H1 (cell line): Measurements from ENCODE around the gene FAM83F. TPM values are rescaled to one million over a fixed set of nuclear protein-coding genes. Genes with fewer than 3 reads are reported as not detected.

Experiments used
- CTCF ChIA-PET: fragments of 300-600 bp; sonication (Branson Sonifier 250); formaldehyde crosslinking; loops from one replicate; lab custom pipeline; 2021; ENCODE audit not compliant: partially characterized antibody; lab: Charles Lee
- POLR2A ChIA-PET: fragments of 300-600 bp; sonication (Branson Sonifier 250); formaldehyde crosslinking; loops from one replicate; lab custom pipeline; 2021; ENCODE audit warnings: inconsistent platforms; ENCODE audit not compliant: partially characterized antibody; lab: Charles Lee
- DNase-seq, 2 experiments: peaks; one replicate each; pipeline versions ENCODE4 v3.0.0 to v3.0.0-alpha.2; 2010 to 2022; ENCODE audit warnings: low spot score in 2 of 2, low read depth in 1 of 2, mixed read lengths in 1 of 2
- FAIRE-seq: peaks from 2 replicates; lab custom pipeline; 2011; peaks lifted over from hg19 to GRCh38; lab: Jason Lieb, UNC
- H2AFZ ChIP-seq: 2 replicates; pipeline ENCODE4 v1.8.1; 2012; ENCODE audit warnings: low read length, inconsistent platforms
- H2AK5ac ChIP-seq: 2 replicates; pipeline ENCODE4 v1.6.1; 2013; ENCODE audit warnings: low read depth, low read length
- H2BK120ac ChIP-seq: replicated peaks from 2 replicates; pipeline ENCODE3; 2013; ENCODE audit warnings: low read depth, low read length, inconsistent platforms
- H2BK12ac ChIP-seq: 2 replicates; pipeline ENCODE4 v1.6.1; 2013; ENCODE audit warnings: low read depth, low read length
- H2BK15ac ChIP-seq: 2 replicates; pipeline ENCODE4 v1.6.1; 2013; ENCODE audit warnings: low read length
- H2BK20ac ChIP-seq: 2 replicates; pipeline ENCODE4 v1.6.1; 2013; ENCODE audit warnings: low read length
- H2BK5ac ChIP-seq: 2 replicates; pipeline ENCODE4 v1.6.1; 2013; ENCODE audit warnings: low read depth, low read length
- H3K14ac ChIP-seq: 2 replicates; pipeline ENCODE4 v1.6.1; 2013; ENCODE audit warnings: inconsistent platforms; ENCODE audit not compliant: insufficient read length
- H3K18ac ChIP-seq: 2 replicates; pipeline ENCODE4 v1.6.1; 2013; ENCODE audit warnings: low read length; ENCODE audit errors: extremely low read depth
- H3K23ac ChIP-seq: 2 replicates; pipeline ENCODE4 v1.6.1; 2013; ENCODE audit warnings: inconsistent platforms; ENCODE audit not compliant: insufficient read length
- H3K23me2 ChIP-seq: 2 replicates; pipeline ENCODE4 v1.6.1; 2013; ENCODE audit warnings: low read depth, low read length
- H3K27ac ChIP-seq: 2 replicates; pipeline ENCODE4 v1.6.1; 2011; ENCODE audit warnings: low read depth, low read length, inconsistent platforms
- H3K27me3 ChIP-seq, 4 experiments: replicated peaks in 1 of 4; 1 replicate in 1 of 4; 2 replicates in 3 of 4; pipeline versions ENCODE4 v1.6.1 to v1.8.1; 2011 to 2013; ENCODE audit warnings: low read length in 3 of 4, mild to moderate bottlenecking in 3 of 4, inconsistent platforms in 2 of 4, mixed read lengths in 2 of 4, moderate library complexity in 1 of 4; ENCODE audit not compliant: control insufficient read depth in 3 of 4, insufficient read depth in 3 of 4; ENCODE audit errors: extremely low read depth in 1 of 4
- H3K36me3 ChIP-seq, 4 experiments: 2 replicates each; pipeline versions ENCODE4 v1.6.1 to v1.8.1; 2011 to 2013; ENCODE audit warnings: mild to moderate bottlenecking in 4 of 4, low read length in 3 of 4, moderate library complexity in 2 of 4, control low read depth in 1 of 4, inconsistent platforms in 1 of 4; ENCODE audit not compliant: insufficient read depth in 4 of 4, control insufficient read depth in 2 of 4
- H3K4ac ChIP-seq: replicated peaks from 2 replicates; pipeline ENCODE3; 2013; ENCODE audit warnings: low read length, low read depth, mixed read lengths, inconsistent platforms; ENCODE audit not compliant: insufficient read length
- H3K4me1 ChIP-seq, 4 experiments: replicated peaks in 1 of 4; 1 replicate in 1 of 4; 2 replicates in 3 of 4; pipeline versions ENCODE4 v1.6.1 to v1.8.1; 2011 to 2013; ENCODE audit warnings: low read length in 3 of 4, inconsistent platforms in 2 of 4, mixed read lengths in 1 of 4; ENCODE audit not compliant: insufficient read depth in 4 of 4, control insufficient read depth in 3 of 4
- H3K4me2 ChIP-seq, 2 experiments: 2 replicates each; pipeline versions ENCODE4 v1.6.1 to v1.8.1; 2011 to 2013; ENCODE audit warnings: low read depth in 2 of 2, low read length in 2 of 2, control low read depth in 1 of 2, inconsistent platforms in 1 of 2, mild to moderate bottlenecking in 1 of 2; ENCODE audit not compliant: insufficient read depth in 1 of 2
- H3K4me3 ChIP-seq, 4 experiments: fragments of 200-600, 300-600 bp in 1 of 4; sonication (generic), shearing (Covaris generic), sonication (Bioruptor Twin) in 1 of 4; 2 replicates each; pipeline versions ENCODE4 v1.5.1 to v1.8.1; 2011 to 2016; ENCODE audit warnings: low read length in 4 of 4, low read depth in 3 of 4, control low read depth in 2 of 4, inconsistent platforms in 2 of 4, mild to moderate bottlenecking in 2 of 4, mixed read lengths in 1 of 4, moderate library complexity in 1 of 4; ENCODE audit not compliant: insufficient read depth in 2 of 4; ENCODE audit errors: extremely low read depth in 1 of 4
- H3K56ac ChIP-seq: replicated peaks from 2 replicates; pipeline ENCODE3; 2013; ENCODE audit warnings: low read depth, mild to moderate bottlenecking, mixed read lengths, low read length, inconsistent platforms; ENCODE audit not compliant: insufficient read length
- H3K79me1 ChIP-seq: 2 replicates; pipeline ENCODE4 v1.6.1; 2013; ENCODE audit warnings: low read depth, low read length, control low read depth
- H3K79me2 ChIP-seq, 2 experiments: 2 replicates each; pipeline versions ENCODE4 v1.6.1 to v1.8.1; 2012 to 2013; ENCODE audit warnings: low read length in 2 of 2, mild to moderate bottlenecking in 2 of 2, inconsistent platforms in 1 of 2; ENCODE audit not compliant: insufficient read depth in 2 of 2, control insufficient read depth in 1 of 2
- H3K9ac ChIP-seq, 4 experiments: replicated peaks in 1 of 4; 1 replicate in 1 of 4; 2 replicates in 3 of 4; pipeline versions ENCODE4 v1.6.1 to v1.8.1; 2011 to 2013; ENCODE audit warnings: low read depth in 3 of 4, low read length in 3 of 4, control low read depth in 2 of 4, mild to moderate bottlenecking in 2 of 4, moderate library complexity in 2 of 4, inconsistent platforms in 1 of 4; ENCODE audit errors: extremely low read depth in 1 of 4
- H3K9me3 ChIP-seq, 2 experiments: 2 replicates each; pipeline versions ENCODE4 v1.6.1 to v1.8.1; 2012 to 2013; ENCODE audit warnings: mild to moderate bottlenecking in 2 of 2, moderate library complexity in 2 of 2, control low read depth in 1 of 2, inconsistent platforms in 1 of 2, low read depth in 1 of 2, low read length in 1 of 2, mixed read lengths in 1 of 2; ENCODE audit not compliant: insufficient read depth in 2 of 2
- H4K20me1 ChIP-seq, 2 experiments: replicated peaks in 1 of 2; 2 replicates each; pipeline versions ENCODE3 to v1.8.1; 2011 to 2013; ENCODE audit warnings: inconsistent platforms in 2 of 2, low read length in 2 of 2, mild to moderate bottlenecking in 1 of 2; ENCODE audit not compliant: insufficient read depth in 2 of 2, control insufficient read depth in 1 of 2
- H4K5ac ChIP-seq: 2 replicates; pipeline ENCODE4 v1.6.1; 2013; ENCODE audit warnings: low read length, low read depth, mixed read lengths, inconsistent platforms; ENCODE audit not compliant: insufficient read length
- H4K8ac ChIP-seq: 2 replicates; pipeline ENCODE4 v1.8.0; 2013; ENCODE audit warnings: mild to moderate bottlenecking, moderate library complexity, low read length, inconsistent platforms; ENCODE audit not compliant: insufficient read depth; ENCODE audit errors: extremely low read depth
- H4K91ac ChIP-seq: replicated peaks from 2 replicates; pipeline ENCODE3; 2013; ENCODE audit warnings: low read length, mixed read lengths, inconsistent platforms; ENCODE audit not compliant: insufficient read length
- ASH2L ChIP-seq: fragments of 200-600, 300-600 bp; sonication (generic); IDR thresholded peaks from one replicate; pipeline ENCODE4 v1.7.1; 2017; ENCODE audit warnings: low read length
- CTBP2 ChIP-seq: IDR thresholded peaks from 2 replicates; pipeline ENCODE4 v1.7.0; 2011; ENCODE audit warnings: borderline replicate concordance, mild to moderate bottlenecking, moderate library complexity, mixed read lengths, low read length; ENCODE audit not compliant: insufficient read depth, insufficient read length
- JUN ChIP-seq: IDR thresholded peaks from 2 replicates; pipeline ENCODE4 v1.6.1; 2011; ENCODE audit warnings: low read depth, mild to moderate bottlenecking, improper control_type of control experiment, low read length
- MAFK ChIP-seq: IDR thresholded peaks from 2 replicates; pipeline ENCODE4 v1.6.1; 2012; ENCODE audit warnings: low read depth, mild to moderate bottlenecking, improper control_type of control experiment, low read length
- NRF1 ChIP-seq: IDR thresholded peaks from 2 replicates; pipeline ENCODE4 v1.6.1; 2011; ENCODE audit warnings: mild to moderate bottlenecking, low read depth, low read length, improper control_type of control experiment
- POLR2A ChIP-seq, 2 experiments: IDR thresholded peaks; 1 replicate in 1 of 2; 2 replicates in 1 of 2; pipeline ENCODE4 v1.6.1; 2011; ENCODE audit warnings: low read depth in 2 of 2, low read length in 2 of 2, mild to moderate bottlenecking in 2 of 2; ENCODE audit errors: control extremely low read depth in 1 of 2
- RFX5 ChIP-seq: IDR thresholded peaks from 2 replicates; pipeline ENCODE4 v1.6.1; 2011; ENCODE audit warnings: low read depth, low read length, improper control_type of control experiment, borderline replicate concordance
- SAP30 ChIP-seq: fragments of 300-600 bp; sonication (generic); IDR thresholded peaks from 2 replicates; pipeline ENCODE4 v1.7.1; 2012; ENCODE audit warnings: low read length, moderate library complexity, mild to moderate bottlenecking, inconsistent platforms; ENCODE audit not compliant: insufficient read depth, insufficient replicate concordance
- SIX5 ChIP-seq: IDR thresholded peaks from 2 replicates; pipeline ENCODE4 v1.6.1; 2011; ENCODE audit warnings: mild to moderate bottlenecking, low read depth, low read length
- TBP ChIP-seq: IDR thresholded peaks from 2 replicates; pipeline ENCODE4 v1.6.1; 2011; ENCODE audit warnings: low read depth, low read length, improper control_type of control experiment
- YY1 ChIP-seq: IDR thresholded peaks from 2 replicates; pipeline ENCODE4 v1.6.1; 2011; ENCODE audit warnings: low read depth, mild to moderate bottlenecking, low read length
- WGBS, 2 experiments: shearing (Covaris generic) in 1 of 2; methylation state at CpG; one replicate each; pipeline versions ENCODE4 v1.1.6 to v1.1.7; 2013 to 2015; ENCODE audit warnings: low lambda C conversion rate in 2 of 2, mixed read lengths in 2 of 2, inconsistent platforms in 1 of 2, low coverage in 1 of 2, missing lambda C conversion rate in 1 of 2; ENCODE audit not compliant: insufficient replicate concordance in 2 of 2, insufficient coverage in 1 of 2, insufficient read length in 1 of 2; ENCODE audit errors: extremely low coverage in 1 of 2, missing lambda C conversion rate in 1 of 2; 5-methylcytosine and 5-hydroxymethylcytosine counted together
- polyA plus RNA-seq, 7 experiments: library from polyadenylated mRNA; depleted of rRNA in 3 of 7; stranded (reverse) in 5 of 7; unstranded in 2 of 7; fragments of >200 nt in 5 of 7; fragments of 200-250 nt in 2 of 7; gene quantifications; 1 replicate in 5 of 7; 2 replicates in 1 of 7; 4 replicates in 1 of 7; pipeline versions ENCODE4 v1.2.1 to v1.2.3, GENCODE V29; 2011 to 2013; ENCODE audit warnings: missing spikeins in 2 of 7, mixed read lengths in 2 of 7
- total RNA-seq: library from RNA; stranded (reverse); fragmentation: NEBNext Ultra II Directional; extraction: Animal tissue kit (Norgen Biotek cat#: 25700); gene quantifications from 2 replicates; pipeline ENCODE4 v1.2.1, GENCODE V29; 2021
- TF ChIP-seq, protein P1 (sequence below): IDR thresholded peaks from 2 replicates; pipeline ENCODE4 v1.6.1; 2011; ENCODE audit warnings: low read length, improper control_type of control experiment
- TF ChIP-seq, protein P2 (sequence below): IDR thresholded peaks from 2 replicates; pipeline ENCODE4 v1.6.1; 2012; ENCODE audit warnings: inconsistent platforms

FAM83F gene
- total and polyA plus RNA-seq, 2 of the 8 experiments (the other 6 are each of a cell fraction or from before 2014, with no cell fraction given) = 8.6 to 18.9 TPM

DNA sequence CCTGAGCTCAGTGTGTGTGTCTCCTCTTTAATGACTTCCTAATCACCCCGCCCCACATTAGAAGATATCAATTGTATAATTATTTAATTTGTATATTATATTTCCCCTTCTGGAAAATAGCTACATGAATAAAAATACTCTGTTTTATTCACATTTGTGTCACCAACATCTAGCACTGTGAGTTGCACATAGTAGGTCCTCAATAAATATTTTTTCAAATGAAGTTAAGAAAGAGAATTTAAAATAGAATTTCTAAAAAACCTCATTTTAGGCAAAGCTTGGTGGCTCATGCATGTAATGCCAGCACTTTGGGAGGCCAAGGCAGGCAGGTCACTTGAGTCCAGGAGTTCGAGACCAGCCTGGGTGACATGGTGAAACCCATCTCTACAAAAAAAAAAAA is 59.7 kb downstream of the FAM83F start:
- H3K9ac ChIP-seq = no peak overlapping the region
- no peaks in the 10 kb centered on the region for H3K27me3 ChIP-seq
- no peak overlapping the region for H4K5ac ChIP-seq
- no peak overlapping the region for H2BK5ac ChIP-seq
- no peak overlapping the region for H3K56ac ChIP-seq
- H3K36me3 ChIP-seq = no peaks in the 10 kb centered on the region
- H4K20me1 ChIP-seq = peaks cover 4 to 6% of the 10 kb centered on the region in 2 experiments
- ChIA-PET POLR2A (interaction anchor here (1.2 to 4.7 kb wide), 2 partner anchors 10 to 17 kb away, joined by 3 to 29 read pairs; no protein-coding TSS in a partner anchor), CTCF (interaction anchor here (0.6 to 1.6 kb wide), 4 partner anchors 10 to 524 kb away, joined by 3 to 7 read pairs (median 5); no protein-coding TSS in a partner anchor)
- no peak overlapping the region for H2BK12ac ChIP-seq
- no peak overlapping the region for H2AK5ac ChIP-seq
- H3K23me2 ChIP-seq = no peaks in the 10 kb centered on the region
- peaks cover 4 to 59% of the 10 kb centered on the region in 2 experiments; a peak in 3 of 4 replicates for H3K79me2 ChIP-seq
- no peak overlapping the region for H4K91ac ChIP-seq
- DNase-seq (no peak), FAIRE-seq (no peak)
- no peak overlapping the region for H3K18ac ChIP-seq
- H2BK120ac ChIP-seq = no peak overlapping the region
- no peak overlapping the region for H4K8ac ChIP-seq
- H3K4ac ChIP-seq = no peak overlapping the region
- no peak overlapping the region for H3K23ac ChIP-seq
- H3K4me1 ChIP-seq = peaks cover 5 to 24% (median 10%) of the 10 kb centered on the region in 4 experiments
- no peak overlapping the region for H3K27ac ChIP-seq
- H3K14ac ChIP-seq = no peak overlapping the region
- H2AFZ ChIP-seq = no peak overlapping the region
- H3K9me3 ChIP-seq = no peaks in the 10 kb centered on the region
- 90% methylated on average over 2 of the region's 2 CpGs; no CpG with 5 or more reads in 1 of the 2 experiments for WGBS, 2 experiments
- no peak overlapping the region; a peak in 1 of 4 replicates for H3K4me2 ChIP-seq
- no peak overlapping the region for H2BK15ac ChIP-seq
- no peak overlapping the region for H2BK20ac ChIP-seq
- no peaks in the 10 kb centered on the region; the same call in 1 of the 2 replicates for H3K79me1 ChIP-seq
- no peak overlapping the region for H3K4me3 ChIP-seq
- TF ChIP-seq NRF1 (no peak), ASH2L (no peak), TBP (no peak), SAP30 (no peak), POLR2A (IDR thresholded peaks at IDR 0.05; ENCODE audit: control extremely low read depth in 1 of 2, low read depth in 2 of 2, low read length in 2 of 2) (no peak), CTBP2 (no peak), SIX5 (no peak), RFX5 (no peak), MAFK (no peak), YY1 (no peak), JUN (no peak)
- TF ChIP-seq, protein P1, sequence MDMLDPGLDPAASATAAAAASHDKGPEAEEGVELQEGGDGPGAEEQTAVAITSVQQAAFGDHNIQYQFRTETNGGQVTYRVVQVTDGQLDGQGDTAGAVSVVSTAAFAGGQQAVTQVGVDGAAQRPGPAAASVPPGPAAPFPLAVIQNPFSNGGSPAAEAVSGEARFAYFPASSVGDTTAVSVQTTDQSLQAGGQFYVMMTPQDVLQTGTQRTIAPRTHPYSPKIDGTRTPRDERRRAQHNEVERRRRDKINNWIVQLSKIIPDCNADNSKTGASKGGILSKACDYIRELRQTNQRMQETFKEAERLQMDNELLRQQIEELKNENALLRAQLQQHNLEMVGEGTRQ = no peak
- TF ChIP-seq, protein P2, sequence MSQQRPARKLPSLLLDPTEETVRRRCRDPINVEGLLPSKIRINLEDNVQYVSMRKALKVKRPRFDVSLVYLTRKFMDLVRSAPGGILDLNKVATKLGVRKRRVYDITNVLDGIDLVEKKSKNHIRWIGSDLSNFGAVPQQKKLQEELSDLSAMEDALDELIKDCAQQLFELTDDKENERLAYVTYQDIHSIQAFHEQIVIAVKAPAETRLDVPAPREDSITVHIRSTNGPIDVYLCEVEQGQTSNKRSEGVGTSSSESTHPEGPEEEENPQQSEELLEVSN = no peak
